Measurements from ENCODE around the gene ACSM3. TPM values are rescaled to one million over a fixed set of nuclear protein-coding genes. Genes with fewer than 3 reads are reported as not detected.

ACSM3 gene
- polyA plus RNA-seq, 4 donors, result 91.4 to 126 (median 105) TPM

Other genes starting within 250 kb of the ACSM3 start
- gene ACSM2B, start 187.6 kb upstream of the ACSM3 start, polyA plus RNA-seq (ENCODE audit: insufficient read length in 4 of 4), result 10 to 100 TPM; 42.4 to 69.5 (median 59.4) TPM
- gene ACSM1, start 66.3 kb upstream of the ACSM3 start, polyA plus RNA-seq (ENCODE audit: insufficient read length in 4 of 4), result 1 to 10 TPM in 2 of 4 donors, under 1 TPM in 2; 0.82 to 1.8 (median 0.94) TPM
- 10 to 100 TPM; 66.0 to 81.7 (median 75.7) TPM for gene THUMPD1, start 22.2 kb upstream of the ACSM3 start, polyA plus RNA-seq (ENCODE audit: insufficient read length in 4 of 4)
- gene ERI2, start 42.5 kb downstream of the ACSM3 start, polyA plus RNA-seq (ENCODE audit: insufficient read length in 4 of 4), result 10 to 100 TPM; 30.7 to 41.4 (median 34.4) TPM
- 1 to 10 TPM; 5.7 to 10.0 (median 6.6) TPM for gene REXO5, start 42.5 kb downstream of the ACSM3 start, polyA plus RNA-seq (ENCODE audit: insufficient read length in 4 of 4)
- gene DCUN1D3, start 136.3 kb downstream of the ACSM3 start, polyA plus RNA-seq (ENCODE audit: insufficient read length in 4 of 4), result 10 to 100 TPM in 2 of 4 donors, 1 to 10 TPM in 2; 7.5 to 11.7 (median 10.0) TPM
- gene LYRM1, start 136.8 kb downstream of the ACSM3 start, polyA plus RNA-seq (ENCODE audit: insufficient read length in 4 of 4), result 10 to 100 TPM; 45.1 to 53.7 (median 47.4) TPM